GM18519 (cell line): ENCODE results near the gene MPZL2.

ENCODE experiments used
- ATAC-seq: cut with Tn5 transposase; IDR thresholded peaks from one replicate; pipeline ENCODE4 v1.9.1; 2021; ENCODE audit warnings: mild to moderate bottlenecking, moderate library complexity; ENCODE audit not compliant: unreplicated experiment, low FRiP score

The MPZL2 gene

GRCh38 chr11:118243993-118244762 is 19.9 kb downstream of the MPZL2 start:
- no peak for ATAC-seq

GRCh38 chr11:118243161-118243560 is 20.9 kb downstream of the MPZL2 start:
- no peak for ATAC-seq

- no peak for ATAC-seq
Observed at GRCh38 chr11:118241764-118242098, 22.4 kb downstream of the MPZL2 start.

- peak; percentile 77 for ATAC-seq
Observed at GRCh38 chr11:118240999-118241763, 22.9 kb downstream of the MPZL2 start.

- no peak for ATAC-seq
Observed at GRCh38 chr11:118239509-118240205, 24.4 kb downstream of the MPZL2 start.

GRCh38 chr11:118238929-118239328 is 25.2 kb downstream of the MPZL2 start:
- ATAC-seq = no peak

- ATAC-seq = no peak
Observed at GRCh38 chr11:118238421-118238820, 25.7 kb downstream of the MPZL2 start.

GRCh38 chr11:118236170-118236569 is 27.9 kb downstream of the MPZL2 start:
- ATAC-seq = no peak

- ATAC-seq = no peak
Observed at GRCh38 chr11:118234833-118235232, 29.3 kb downstream of the MPZL2 start.

GRCh38 chr11:118233850-118234249 is 30.2 kb downstream of the MPZL2 start:
- ATAC-seq = no peak

GRCh38 chr11:118233377-118233776 is 30.7 kb downstream of the MPZL2 start:
- no peak for ATAC-seq

- no peak for ATAC-seq
Observed at GRCh38 chr11:118232659-118233058, 31.4 kb downstream of the MPZL2 start.

GRCh38 chr11:118231461-118231860 is 32.6 kb downstream of the MPZL2 start:
- no peak for ATAC-seq

- no peak for ATAC-seq
Observed at GRCh38 chr11:118230088-118230487, 34.0 kb downstream of the MPZL2 start.

- ATAC-seq = no peak
Observed at GRCh38 chr11:118229274-118229847, 34.7 kb downstream of the MPZL2 start.

- peak; percentile 33 for ATAC-seq
Observed at GRCh38 chr11:118227865-118228785, 36.0 kb downstream of the MPZL2 start.

- ATAC-seq = no peak
Observed at GRCh38 chr11:118226781-118227180, 37.3 kb downstream of the MPZL2 start.

GRCh38 chr11:118226296-118226695 is 37.8 kb downstream of the MPZL2 start:
- ATAC-seq = no peak

- ATAC-seq = no peak
Observed at GRCh38 chr11:118224511-118225188, 39.4 kb downstream of the MPZL2 start, which contains the start of gene JAML. TSS of gene JAML (minus strand) at chr11:118225011. CDS start at chr11:118214866, 10,145 bp downstream.
